ENCODE data around the gene EPHB3. TPM values are rescaled to one million over a fixed set of nuclear protein-coding genes. Genes with fewer than 3 reads are reported as not detected.

EPHB3 gene
- total RNA-seq, 4 donors from 2014 or later = 14.7 to 58.1 (median 33.1) TPM

- Histone ChIP-seq H3K36me3 (no peaks in the 10 kb centered on the region), H3K27me3 (peaks cover 0 to 26% (median 0%) of the 10 kb centered on the region in 4 donors), H3K4me3 (no peak overlapping the region), H3K4me1 (peaks cover 21 to 49% (median 22%) of the 10 kb centered on the region in 3 donors), H3K9me3 (no peaks in the 10 kb centered on the region), H3K27ac (no peak overlapping the region)
- no peak for DNase-seq
- intact Hi-C loops (cut with DNase I) = no loop called here
- WGBS, 2 donors = 78 to 85% methylated on average over 4 to 7 of the region's 7 CpGs
- TF ChIP-seq CTCF (IDR thresholded peaks at IDR 0.05) = no peak
- TF ChIP-seq POLR2A (IDR thresholded peaks at IDR 0.05) = no peak
Observed at GRCh38 chr3:184598574-184598927, 37.0 kb downstream of the EPHB3 start.

DNA sequence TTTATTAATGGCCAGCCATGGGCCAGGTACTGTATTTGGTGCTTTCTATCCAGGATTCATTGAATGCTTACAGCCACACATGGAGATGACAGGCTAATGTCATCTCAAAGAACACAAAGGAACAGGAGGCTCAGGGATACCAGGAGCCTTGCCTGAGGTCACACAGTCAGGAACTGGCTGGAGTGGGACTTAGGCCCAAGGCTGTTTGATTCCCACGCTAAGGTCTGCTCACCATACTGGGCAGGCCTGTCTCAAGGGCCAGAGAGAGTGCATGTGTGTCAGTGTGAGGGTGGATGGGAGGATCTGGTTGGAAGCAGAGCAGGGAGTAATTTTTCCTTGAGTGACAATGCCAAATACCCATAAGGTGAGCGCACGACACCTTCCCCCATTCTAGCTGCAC, 37.6 kb downstream of the EPHB3 start:
- H3K9me3 ChIP-seq = no peaks in the 10 kb centered on the region
- H3K27me3 ChIP-seq = peaks cover 0 to 32% (median 0%) of the 10 kb centered on the region in 4 donors
- intact Hi-C loops (cut with DNase I) = no loop called here
- no peak for DNase-seq
- H3K27ac ChIP-seq = no peak overlapping the region
- peaks cover 24 to 51% (median 26%) of the 10 kb centered on the region in 3 donors for H3K4me1 ChIP-seq
- 67 to 93% methylated on average over 3 of the region's 3 CpGs for WGBS, 2 donors
- H3K4me3 ChIP-seq = no peak overlapping the region
- H3K36me3 ChIP-seq = no peaks in the 10 kb centered on the region
- TF ChIP-seq CTCF (IDR thresholded peaks at IDR 0.05) (no peak), POLR2A (IDR thresholded peaks at IDR 0.05) (no peak)

- Histone ChIP-seq H3K9me3 (no peaks in the 10 kb centered on the region), H3K27ac (peak overlapping the region; percentile 33 to 57 (median 46)), H3K4me3 (peak overlapping the region in 3 of 4 donors; percentile 18 to 34 (median 21)), H3K27me3 (peaks cover 0 to 37% (median 0%) of the 10 kb centered on the region in 4 donors), H3K4me1 (peaks cover 30 to 60% (median 34%) of the 10 kb centered on the region in 3 donors), H3K36me3 (no peaks in the 10 kb centered on the region)
- 27 to 61% methylated on average over 6 to 8 of the region's 10 CpGs for WGBS, 2 donors
- no peak for DNase-seq
- intact Hi-C loops (cut with DNase I) = no loop called here
- no peak for TF ChIP-seq POLR2A (IDR thresholded peaks at IDR 0.05)
- TF ChIP-seq CTCF (IDR thresholded peaks at IDR 0.05) = no peak
Observed at GRCh38 chr3:184600685-184601377, 39.2 kb downstream of the EPHB3 start.

GRCh38 chr3:184601576-184602371, 40.2 kb downstream of the EPHB3 start:
- Histone ChIP-seq H3K27me3 (peaks cover 0 to 40% (median 0%) of the 10 kb centered on the region in 4 donors), H3K36me3 (no peaks in the 10 kb centered on the region), H3K4me3 (peak overlapping the region in 3 of 4 donors; percentile 18 to 57 (median 34)), H3K27ac (peak overlapping the region; percentile 32 to 57 (median 38)), H3K4me1 (peaks cover 30 to 60% (median 34%) of the 10 kb centered on the region in 3 donors), H3K9me3 (no peaks in the 10 kb centered on the region)
- intact Hi-C loops (cut with DNase I) = no loop called here
- DNase-seq = no peak
- WGBS, 2 donors = 12 to 35% methylated on average over 13 to 16 of the region's 63 CpGs
- TF ChIP-seq CTCF (IDR thresholded peaks at IDR 0.05) = no peak
- TF ChIP-seq POLR2A (IDR thresholded peaks at IDR 0.05) = no peak
